GM18907 (cell line): ENCODE measurements around the gene LCE7A.

Source experiments
- ATAC-seq: cut with Tn5 transposase; IDR thresholded peaks from one replicate; pipeline ENCODE4 v1.9.1; 2021; ENCODE audit warnings: mild to moderate bottlenecking, moderate library complexity; ENCODE audit not compliant: unreplicated experiment

LCE7A gene

GRCh38 chr1:152859696-152860095 is at the start of gene LCE7A:
Gene LCE7A (plus strand): TSS chr1:152859996. CDS start chr1:152860698, 702 bp downstream.
- no peak for ATAC-seq

- ATAC-seq, result no peak
Measured at GRCh38 chr1:152811050-152811449, 48.7 kb upstream of the LCE7A start.

- ATAC-seq, result no peak
Measured at GRCh38 chr1:152811671-152812070, 48.1 kb upstream of the LCE7A start, which contains the start of gene LCE1B. Gene LCE1B (plus strand): TSS chr1:152811971. CDS start chr1:152812447, 476 bp downstream.

- ATAC-seq, result no peak
Measured at GRCh38 chr1:152817309-152817708, 42.5 kb upstream of the LCE7A start.

- ATAC-seq, result no peak
Measured at GRCh38 chr1:152823294-152823693, 36.5 kb upstream of the LCE7A start.

GRCh38 chr1:152824964-152825363 is 34.8 kb upstream of the LCE7A start:
- ATAC-seq, result no peak

- no peak for ATAC-seq
Measured at GRCh38 chr1:152827173-152827572, 32.6 kb upstream of the LCE7A start, which contains the start of gene LCE1A. Gene LCE1A (plus strand): TSS chr1:152827473. CDS start chr1:152827473, 0 bp downstream.

GRCh38 chr1:152836870-152837269 is 22.9 kb upstream of the LCE7A start:
- ATAC-seq, result no peak

GRCh38 chr1:152842556-152842955 is 17.2 kb upstream of the LCE7A start, which contains the start of gene LCE6A:
Gene LCE6A (plus strand): TSS chr1:152842856. CDS start chr1:152843521, 665 bp downstream.
- no peak for ATAC-seq

GRCh38 chr1:152855661-152856060 is 4.1 kb upstream of the LCE7A start:
- no peak for ATAC-seq

- ATAC-seq, result no peak
Measured at GRCh38 chr1:152858062-152858461, 1.7 kb upstream of the LCE7A start.

- no peak for ATAC-seq
Measured at GRCh38 chr1:152860129-152860528, 333 bp downstream of the LCE7A start.

GRCh38 chr1:152861374-152861773 is 1.6 kb downstream of the LCE7A start:
- no peak for ATAC-seq

GRCh38 chr1:152864443-152864842 is 4.6 kb downstream of the LCE7A start:
- no peak for ATAC-seq

- ATAC-seq, result no peak
Measured at GRCh38 chr1:152866321-152866720, 6.5 kb downstream of the LCE7A start.

- peak; percentile 74 for ATAC-seq
Measured at GRCh38 chr1:152869808-152870419, 10.1 kb downstream of the LCE7A start.

- ATAC-seq, result no peak
Measured at GRCh38 chr1:152870831-152871730, 11.3 kb downstream of the LCE7A start.

GRCh38 chr1:152871731-152872126 is 11.9 kb downstream of the LCE7A start:
- ATAC-seq, result no peak

GRCh38 chr1:152873495-152873894 is 13.7 kb downstream of the LCE7A start:
- no peak for ATAC-seq

GRCh38 chr1:152876827-152877226 is 17.0 kb downstream of the LCE7A start:
- no peak for ATAC-seq

GRCh38 chr1:152878042-152878441 is 18.2 kb downstream of the LCE7A start, which contains the start of gene SMCP:
Gene SMCP (plus strand): TSS chr1:152878322. CDS start chr1:152884423, 6,101 bp downstream.
- ATAC-seq, result no peak
